Naive B cell (primary cell): ENCODE measurements around the gene GNB1L. TPM values are rescaled to one million over a fixed set of nuclear protein-coding genes. Genes with fewer than 3 reads are reported as not detected.

Experiments used
- ATAC-seq, 2 donors: fragments of 150-1000 bp; cut with Tn5 transposase; 2 replicates each; pipeline ENCODE4 v1.10.0; 2021; ENCODE audit warnings: low read depth in 2 of 2, mild to moderate bottlenecking in 2 of 2, moderate library complexity in 2 of 2
- DNase-seq: peaks from one replicate; pipeline ENCODE4 v3.0.0; 2022
- H3K27ac Mint-ChIP-seq, 6 donors: one replicate each; pipeline ENCODE4 v1.8.0; 2020 to 2022; ENCODE audit warnings: mild to moderate bottlenecking in 6 of 6, mixed read lengths in 6 of 6, moderate library complexity in 5 of 6, inconsistent platforms in 2 of 6
- H3K27me3 Mint-ChIP-seq, 3 donors: one replicate each; pipeline ENCODE4 v1.8.0; 2021 to 2022; ENCODE audit warnings: mixed read lengths in 3 of 3, mild to moderate bottlenecking in 1 of 3
- H3K36me3 Mint-ChIP-seq, 2 donors: one replicate each; pipeline ENCODE4 v1.8.0; 2020 to 2022; ENCODE audit warnings: mixed read lengths in 2 of 2, inconsistent platforms in 1 of 2, mild to moderate bottlenecking in 1 of 2
- H3K4me1 Mint-ChIP-seq, 3 donors: one replicate each; pipeline ENCODE4 v1.8.0; 2020 to 2022; ENCODE audit warnings: mixed read lengths in 3 of 3, inconsistent platforms in 1 of 3, mild to moderate bottlenecking in 1 of 3, moderate library complexity in 1 of 3
- H3K4me3 Mint-ChIP-seq, 8 donors: one replicate each; pipeline ENCODE4 v1.8.0; 2020 to 2022; ENCODE audit warnings: mild to moderate bottlenecking in 8 of 8, mixed read lengths in 8 of 8, moderate library complexity in 8 of 8, inconsistent platforms in 2 of 8
- H3K9me3 Mint-ChIP-seq, 7 donors: one replicate each; pipeline ENCODE4 v1.8.0; 2020 to 2022; ENCODE audit warnings: mixed read lengths in 7 of 7, mild to moderate bottlenecking in 5 of 7, inconsistent platforms in 2 of 7, moderate library complexity in 1 of 7
- polyA plus RNA-seq, 6 donors: library from polyadenylated mRNA; unstranded; fragments of 300-500 nt; fragmentation: Illumina TruSeq; gene quantifications; one replicate each; pipeline ENCODE4 v1.2.3, GENCODE V29; 2021; ENCODE audit warnings: low read depth in 6 of 6

GNB1L gene
- polyA plus RNA-seq, 6 donors from 2014 or later: 6.2 to 14.8 (median 12.0) TPM

GRCh38 chr22:19853879-19854777 lies 546 bp downstream of the GNB1L start:
- H3K4me3 Mint-ChIP-seq: peak overlapping the region; percentile 92 to 96 (median 94)
- ATAC-seq (no peak), DNase-seq (no peak)
- no peaks in the 10 kb centered on the region for H3K9me3 Mint-ChIP-seq
- no peaks in the 10 kb centered on the region for H3K27me3 Mint-ChIP-seq
- H3K4me1 Mint-ChIP-seq: peaks cover 36 to 46% (median 38%) of the 10 kb centered on the region in 3 donors
- peak overlapping the region; percentile 49 to 96 (median 88) for H3K27ac Mint-ChIP-seq
- no peaks in the 10 kb centered on the region for H3K36me3 Mint-ChIP-seq

- H3K9me3 Mint-ChIP-seq: no peaks in the 10 kb centered on the region
- H3K27me3 Mint-ChIP-seq: no peaks in the 10 kb centered on the region
- H3K27ac Mint-ChIP-seq: peak overlapping the region in 5 of 6 donors; percentile 24 to 95 (median 56)
- peak overlapping the region; percentile 92 to 96 (median 94) for H3K4me3 Mint-ChIP-seq
- no peaks in the 10 kb centered on the region for H3K36me3 Mint-ChIP-seq
- peaks cover 36 to 46% (median 38%) of the 10 kb centered on the region in 3 donors for H3K4me1 Mint-ChIP-seq
- DNase-seq (no peak), ATAC-seq (no peak)
Measured at GRCh38 chr22:19853058-19853878, 1.4 kb downstream of the GNB1L start.

- H3K27me3 Mint-ChIP-seq: no peaks in the 10 kb centered on the region
- no peaks in the 10 kb centered on the region for H3K9me3 Mint-ChIP-seq
- peaks cover 36 to 45% (median 42%) of the 10 kb centered on the region in 3 donors for H3K4me1 Mint-ChIP-seq
- ATAC-seq (no peak), DNase-seq (no peak)
- H3K4me3 Mint-ChIP-seq: peak overlapping the region in 7 of 8 donors; percentile 88 to 95 (median 94)
- H3K36me3 Mint-ChIP-seq: no peaks in the 10 kb centered on the region
- peak overlapping the region in 3 of 6 donors; percentile 24 to 52 (median 44) for H3K27ac Mint-ChIP-seq
Measured at GRCh38 chr22:19852177-19852781, 2.4 kb downstream of the GNB1L start.

GRCh38 chr22:19851291-19852176 lies 3.1 kb downstream of the GNB1L start:
- Mint-ChIP-seq H3K27me3 (no peaks in the 10 kb centered on the region), H3K36me3 (no peaks in the 10 kb centered on the region), H3K27ac (no peak overlapping the region), H3K4me3 (peak overlapping the region in 2 of 8 donors; percentile 95), H3K9me3 (no peaks in the 10 kb centered on the region), H3K4me1 (peaks cover 36 to 42% (median 38%) of the 10 kb centered on the region in 3 donors)
- DNase-seq: no peak
- ATAC-seq: no peak

- Mint-ChIP-seq H3K4me3 (peak overlapping the region in 1 of 8 donors; percentile 55), H3K4me1 (peaks cover 34 to 44% (median 41%) of the 10 kb centered on the region in 3 donors), H3K27me3 (no peaks in the 10 kb centered on the region), H3K9me3 (no peaks in the 10 kb centered on the region), H3K36me3 (no peaks in the 10 kb centered on the region), H3K27ac (no peak overlapping the region)
- DNase-seq (no peak), ATAC-seq (no peak)
Measured at GRCh38 chr22:19850763-19851109, 3.9 kb downstream of the GNB1L start.

GRCh38 chr22:19849835-19850762 lies 4.6 kb downstream of the GNB1L start:
- Mint-ChIP-seq H3K4me3 (peak overlapping the region in 2 of 8 donors; percentile 24 to 55), H3K9me3 (no peaks in the 10 kb centered on the region), H3K27me3 (no peaks in the 10 kb centered on the region), H3K4me1 (peaks cover 38 to 50% (median 45%) of the 10 kb centered on the region in 3 donors), H3K27ac (no peak overlapping the region), H3K36me3 (no peaks in the 10 kb centered on the region)
- no peak for ATAC-seq
- DNase-seq: no peak

GRCh38 chr22:19848298-19849224 lies 6.1 kb downstream of the GNB1L start:
- DNase-seq (no peak), ATAC-seq (no peak)
- Mint-ChIP-seq H3K9me3 (no peaks in the 10 kb centered on the region), H3K27me3 (no peaks in the 10 kb centered on the region), H3K4me3 (peak overlapping the region in 1 of 8 donors; percentile 5), H3K27ac (no peak overlapping the region), H3K4me1 (peaks cover 44 to 54% (median 50%) of the 10 kb centered on the region in 3 donors), H3K36me3 (no peaks in the 10 kb centered on the region)

- Mint-ChIP-seq H3K27ac (no peak overlapping the region), H3K27me3 (no peaks in the 10 kb centered on the region), H3K9me3 (no peaks in the 10 kb centered on the region), H3K36me3 (no peaks in the 10 kb centered on the region), H3K4me3 (no peak overlapping the region), H3K4me1 (peaks cover 31 to 42% (median 37%) of the 10 kb centered on the region in 3 donors)
- no peak for ATAC-seq
- DNase-seq: no peak
Measured at GRCh38 chr22:19847345-19847632, 7.4 kb downstream of the GNB1L start.

- H3K36me3 Mint-ChIP-seq: no peaks in the 10 kb centered on the region
- H3K4me1 Mint-ChIP-seq: peaks cover 27 to 39% (median 37%) of the 10 kb centered on the region in 3 donors
- H3K27me3 Mint-ChIP-seq: no peaks in the 10 kb centered on the region
- H3K9me3 Mint-ChIP-seq: no peaks in the 10 kb centered on the region
- H3K27ac Mint-ChIP-seq: peak overlapping the region in 1 of 6 donors; percentile 33
- no peak overlapping the region for H3K4me3 Mint-ChIP-seq
- DNase-seq: no peak
- ATAC-seq: no peak
Measured at GRCh38 chr22:19846620-19847344, 7.9 kb downstream of the GNB1L start.

- Mint-ChIP-seq H3K36me3 (no peaks in the 10 kb centered on the region), H3K27ac (peak overlapping the region in 1 of 6 donors; percentile 80), H3K4me3 (peak overlapping the region in 3 of 8 donors; percentile 56 to 78 (median 66)), H3K9me3 (no peaks in the 10 kb centered on the region), H3K4me1 (peaks cover 24 to 39% (median 34%) of the 10 kb centered on the region in 3 donors), H3K27me3 (no peaks in the 10 kb centered on the region)
- peak; percentile 44 to 73 for ATAC-seq
- DNase-seq: no peak
Measured at GRCh38 chr22:19845054-19845722, 9.5 kb downstream of the GNB1L start.
